Measurements from ENCODE around the gene BAAT. TPM values are rescaled to one million over a fixed set of nuclear protein-coding genes. Genes with fewer than 3 reads are reported as not detected.
A peak's percentile ranks its signal among the peaks of the same experiment; 100 is the strongest.

Gene BAAT
- total and polyA plus RNA-seq, 2 of the 13 experiments (the other 11 are each of a cell fraction or from before 2014, with no cell fraction given) = 0.71 to 7.9 TPM

GRCh38 chr9:101387871-101388506 lies 3.2 kb upstream of the BAAT start (continued):
- peak in 1 of 2 experiments; percentile 55; a peak in 1 of 4 replicates for TF ChIP-seq HMGXB4 (CRISPR knock-in tag; IDR thresholded peaks at IDR 0.05; ENCODE audit: borderline replicate concordance in 1 of 2, low read depth in 1 of 2)
- TF ChIP-seq ZNF800 (CRISPR knock-in tag; IDR thresholded peaks at IDR 0.05) = no peak
- no peak for TF ChIP-seq AGO1 (IDR thresholded peaks at IDR 0.05; ENCODE audit: low read depth, low read length, poor library complexity, severe bottlenecking)
- TF ChIP-seq ZNF660 (CRISPR knock-in tag; IDR thresholded peaks at IDR 0.05; ENCODE audit: borderline replicate concordance, low read depth) = no peak
- TF ChIP-seq ZNF281 (CRISPR knock-in tag; IDR thresholded peaks at IDR 0.05; ENCODE audit: borderline replicate concordance) = no peak
- TF ChIP-seq REPIN1 (CRISPR knock-in tag; IDR thresholded peaks at IDR 0.05; ENCODE audit: borderline replicate concordance, low read depth) = peak; percentile 31; the same call in 1 of the 2 replicates
- TF ChIP-seq BRF2 (CRISPR knock-in tag; IDR thresholded peaks at IDR 0.05) = no peak
- TF ChIP-seq ZNF672 (CRISPR knock-in tag; IDR thresholded peaks at IDR 0.05) = no peak
- no peak for TF ChIP-seq ZNF138 (CRISPR knock-in tag; IDR thresholded peaks at IDR 0.05; ENCODE audit: low read depth)
- TF ChIP-seq ZNF547 (CRISPR knock-in tag; IDR thresholded peaks at IDR 0.05) = no peak
- no peak for TF ChIP-seq PLRG1 (conservative IDR thresholded peaks at IDR 0.05)
- TF ChIP-seq RAD21 (CRISPR knock-in tag; IDR thresholded peaks at IDR 0.05) = peak; percentile 81
- TF ChIP-seq HOXA5 (CRISPR knock-in tag; IDR thresholded peaks at IDR 0.05) = peak; percentile 46; the same call in 1 of the 2 replicates
- TF ChIP-seq ZSCAN22 (CRISPR knock-in tag; IDR thresholded peaks at IDR 0.05) = no peak
- no peak for TF ChIP-seq NBN (conservative IDR thresholded peaks at IDR 0.05)
- TF ChIP-seq ZNF777 (CRISPR knock-in tag; IDR thresholded peaks at IDR 0.05) = no peak
- TF ChIP-seq ZIK1 (CRISPR knock-in tag; IDR thresholded peaks at IDR 0.05; ENCODE audit: borderline replicate concordance, low read depth) = no peak
- TF ChIP-seq ATAD3A (CRISPR knock-in tag; IDR thresholded peaks at IDR 0.05) = no peak

All from HepG2 (cell line).